ENCODE data around the gene TAX1BP3. TPM values are rescaled to one million over a fixed set of nuclear protein-coding genes. Genes with fewer than 3 reads are reported as not detected.

Gene TAX1BP3
- total RNA-seq, 1 donor from 2014 or later, result 242 TPM

DNA sequence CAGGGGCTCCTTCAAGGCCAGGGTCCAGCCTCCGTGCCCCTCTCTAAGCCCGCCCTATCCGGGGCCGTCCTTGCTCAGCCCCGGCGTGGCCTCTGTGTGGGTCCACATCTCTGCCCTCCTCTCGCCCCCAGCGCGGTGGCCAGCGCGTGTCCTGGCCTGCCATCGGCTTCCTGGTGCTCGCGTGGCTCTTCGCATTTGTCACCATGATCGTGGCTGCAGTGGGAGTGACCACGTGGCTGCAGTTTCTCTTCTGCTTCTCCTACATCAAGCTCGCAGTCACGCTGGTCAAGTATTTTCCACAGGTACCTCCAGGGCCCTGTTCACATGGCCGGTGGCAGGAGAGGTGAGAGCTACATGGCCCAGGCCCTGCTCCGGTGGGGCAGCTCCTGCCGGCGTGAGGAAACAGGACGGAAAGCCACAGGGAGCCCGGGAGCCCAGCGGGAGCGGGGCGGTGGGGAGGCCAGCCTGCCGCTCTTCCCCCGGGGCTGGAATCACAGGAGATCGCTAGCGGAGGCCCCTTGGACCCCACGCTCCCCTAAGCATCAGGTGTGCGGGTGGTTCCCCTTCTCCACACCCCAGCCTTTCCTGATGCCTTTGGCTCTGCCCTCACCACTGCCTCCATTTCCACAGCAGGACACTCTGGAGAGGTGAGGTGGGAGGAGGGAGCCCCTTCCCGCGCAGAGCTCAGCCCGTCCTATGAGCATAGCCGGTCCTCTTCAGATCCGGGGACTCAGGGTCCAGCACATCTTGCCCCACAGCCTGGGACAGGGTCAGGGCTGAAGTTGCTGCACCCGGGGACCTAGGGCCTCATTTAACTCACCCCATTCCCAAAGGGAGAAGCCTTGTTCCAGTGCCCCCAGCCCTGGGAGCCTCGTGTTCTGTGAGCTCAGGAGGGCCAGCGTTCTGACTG lies 10.2 kb downstream of the TAX1BP3 start:
- Mint-ChIP-seq H3K27me3 (ENCODE audit: low read depth) (no peaks in the 10 kb centered on the region), H3K27ac (ENCODE audit: unreplicated experiment) (peak overlapping the region; percentile 79), H3K4me3 (ENCODE audit: unreplicated experiment) (no peak overlapping the region), H3K4me1 (ENCODE audit: low read depth) (peaks cover 25% of the 10 kb centered on the region), H3K36me3 (ENCODE audit: low read depth) (peaks cover 4% of the 10 kb centered on the region), H3K9me3 (ENCODE audit: low read depth) (no peaks in the 10 kb centered on the region)
- DNase-seq (ENCODE audit: low spot score), result peak; percentile 81
- TF ChIP-seq, protein P1, sequence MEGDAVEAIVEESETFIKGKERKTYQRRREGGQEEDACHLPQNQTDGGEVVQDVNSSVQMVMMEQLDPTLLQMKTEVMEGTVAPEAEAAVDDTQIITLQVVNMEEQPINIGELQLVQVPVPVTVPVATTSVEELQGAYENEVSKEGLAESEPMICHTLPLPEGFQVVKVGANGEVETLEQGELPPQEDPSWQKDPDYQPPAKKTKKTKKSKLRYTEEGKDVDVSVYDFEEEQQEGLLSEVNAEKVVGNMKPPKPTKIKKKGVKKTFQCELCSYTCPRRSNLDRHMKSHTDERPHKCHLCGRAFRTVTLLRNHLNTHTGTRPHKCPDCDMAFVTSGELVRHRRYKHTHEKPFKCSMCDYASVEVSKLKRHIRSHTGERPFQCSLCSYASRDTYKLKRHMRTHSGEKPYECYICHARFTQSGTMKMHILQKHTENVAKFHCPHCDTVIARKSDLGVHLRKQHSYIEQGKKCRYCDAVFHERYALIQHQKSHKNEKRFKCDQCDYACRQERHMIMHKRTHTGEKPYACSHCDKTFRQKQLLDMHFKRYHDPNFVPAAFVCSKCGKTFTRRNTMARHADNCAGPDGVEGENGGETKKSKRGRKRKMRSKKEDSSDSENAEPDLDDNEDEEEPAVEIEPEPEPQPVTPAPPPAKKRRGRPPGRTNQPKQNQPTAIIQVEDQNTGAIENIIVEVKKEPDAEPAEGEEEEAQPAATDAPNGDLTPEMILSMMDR (IDR thresholded peaks at IDR 0.05), result no peak

- Mint-ChIP-seq H3K4me1 (ENCODE audit: low read depth) (peaks cover 25% of the 10 kb centered on the region), H3K4me3 (ENCODE audit: unreplicated experiment) (no peak overlapping the region), H3K27ac (ENCODE audit: unreplicated experiment) (no peak overlapping the region), H3K36me3 (ENCODE audit: low read depth) (peaks cover 2% of the 10 kb centered on the region), H3K27me3 (ENCODE audit: low read depth) (no peaks in the 10 kb centered on the region), H3K9me3 (ENCODE audit: low read depth) (no peaks in the 10 kb centered on the region)
- TF ChIP-seq, protein P1 (IDR thresholded peaks at IDR 0.05), result no peak
- DNase-seq (ENCODE audit: low spot score), result no peak
These were observed 10.8 kb downstream of the TAX1BP3 start for GRCh38 chr17:3657588-3657869.

DNA sequence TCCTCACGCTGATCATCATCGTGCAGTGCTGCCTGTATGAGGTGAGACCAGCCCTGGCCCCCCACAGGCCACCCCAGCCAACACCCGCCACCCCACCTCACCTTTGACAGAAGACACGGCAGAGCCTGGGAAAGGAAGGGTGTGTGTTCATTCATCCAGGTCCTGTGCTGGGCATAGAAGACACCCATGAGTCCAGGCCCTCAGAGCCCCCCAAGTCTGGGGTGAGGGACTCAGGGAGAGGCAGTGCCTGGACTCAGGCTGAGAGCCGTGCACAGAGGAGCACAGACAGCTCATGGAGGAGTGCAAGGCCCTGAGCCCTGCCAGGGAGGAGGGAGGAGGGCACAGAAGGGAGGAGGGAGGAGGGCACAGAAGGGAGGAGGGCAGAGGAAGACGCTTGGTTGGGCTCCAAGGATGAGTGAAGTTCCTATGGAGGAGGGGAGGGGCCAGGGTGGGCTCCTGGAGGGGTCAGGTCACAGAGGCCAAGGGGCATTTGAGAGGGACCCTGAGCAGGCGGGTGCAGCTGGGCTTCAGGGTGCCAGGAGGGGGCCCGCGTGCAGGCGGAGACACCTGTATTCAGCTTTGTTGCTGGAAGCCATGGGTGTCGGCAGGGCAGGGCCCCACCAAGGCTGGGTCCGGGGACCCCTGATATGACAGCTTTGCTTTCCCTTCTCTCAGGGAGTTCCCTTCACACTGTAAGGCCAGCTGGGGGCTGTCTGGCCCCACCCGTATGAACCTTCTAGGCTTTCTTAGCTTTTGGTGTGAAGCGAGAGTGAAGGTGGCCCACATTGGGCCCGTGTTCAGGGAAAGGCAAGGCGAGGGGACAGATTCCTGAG lies 11.4 kb downstream of the TAX1BP3 start:
- no peak overlapping the region for H3K27ac Mint-ChIP-seq (ENCODE audit: unreplicated experiment)
- TF ChIP-seq, protein P1 (IDR thresholded peaks at IDR 0.05), result no peak
- H3K9me3 Mint-ChIP-seq (ENCODE audit: low read depth), result no peaks in the 10 kb centered on the region
- no peaks in the 10 kb centered on the region for H3K36me3 Mint-ChIP-seq (ENCODE audit: low read depth)
- DNase-seq (ENCODE audit: low spot score), result peak; percentile 83
- peaks cover 25% of the 10 kb centered on the region for H3K4me1 Mint-ChIP-seq (ENCODE audit: low read depth)
- no peak overlapping the region for H3K4me3 Mint-ChIP-seq (ENCODE audit: unreplicated experiment)
- H3K27me3 Mint-ChIP-seq (ENCODE audit: low read depth), result no peaks in the 10 kb centered on the region

DNA sequence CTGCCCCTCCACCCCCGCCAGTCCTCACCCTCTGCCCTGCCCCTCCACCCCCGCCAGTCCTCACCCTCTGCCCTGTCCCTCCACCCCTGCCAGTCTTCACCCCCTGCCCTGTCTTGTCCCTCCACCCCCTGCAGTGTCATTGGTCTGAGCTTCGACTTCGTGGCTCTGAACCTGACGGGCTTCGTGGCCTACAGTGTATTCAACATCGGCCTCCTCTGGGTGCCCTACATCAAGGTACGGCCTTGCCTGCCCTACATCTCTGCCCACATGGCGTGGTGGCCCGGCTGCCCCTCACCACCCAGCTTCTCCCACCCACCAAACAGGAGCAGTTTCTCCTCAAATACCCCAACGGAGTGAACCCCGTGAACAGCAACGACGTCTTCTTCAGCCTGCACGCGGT lies 12.0 kb downstream of the TAX1BP3 start:
- TF ChIP-seq, protein P1 (IDR thresholded peaks at IDR 0.05), result no peak
- no peaks in the 10 kb centered on the region for H3K36me3 Mint-ChIP-seq (ENCODE audit: low read depth)
- DNase-seq (ENCODE audit: low spot score), result peak; percentile 53
- H3K4me3 Mint-ChIP-seq (ENCODE audit: unreplicated experiment), result no peak overlapping the region
- H3K27ac Mint-ChIP-seq (ENCODE audit: unreplicated experiment), result no peak overlapping the region
- peaks cover 25% of the 10 kb centered on the region for H3K4me1 Mint-ChIP-seq (ENCODE audit: low read depth)
- H3K27me3 Mint-ChIP-seq (ENCODE audit: low read depth), result no peaks in the 10 kb centered on the region
- H3K9me3 Mint-ChIP-seq (ENCODE audit: low read depth), result no peaks in the 10 kb centered on the region

DNA sequence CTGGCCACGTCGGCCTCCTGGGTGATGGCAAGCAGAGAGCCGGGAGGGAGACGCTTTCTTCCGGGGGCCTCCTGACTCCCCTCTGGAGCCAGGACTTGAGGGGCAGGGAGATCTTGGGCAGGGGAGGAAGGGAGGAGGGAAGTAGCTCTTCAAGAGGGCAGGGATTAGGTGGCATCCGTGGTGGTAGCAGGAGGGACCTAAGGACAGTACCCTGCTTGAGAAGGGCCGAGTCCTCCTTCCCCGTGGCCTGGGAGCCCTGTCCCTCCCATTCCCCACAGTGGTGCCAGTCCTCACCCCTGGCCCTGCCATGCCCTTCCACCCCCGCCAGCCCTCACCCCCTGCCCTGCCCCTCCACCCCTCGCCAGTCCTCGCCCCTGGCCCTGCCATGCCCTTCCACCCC lies 12.6 kb downstream of the TAX1BP3 start:
- Mint-ChIP-seq H3K9me3 (ENCODE audit: low read depth) (no peaks in the 10 kb centered on the region), H3K4me1 (ENCODE audit: low read depth) (peaks cover 21% of the 10 kb centered on the region), H3K4me3 (ENCODE audit: unreplicated experiment) (no peak overlapping the region), H3K27me3 (ENCODE audit: low read depth) (no peaks in the 10 kb centered on the region), H3K27ac (ENCODE audit: unreplicated experiment) (no peak overlapping the region), H3K36me3 (ENCODE audit: low read depth) (no peaks in the 10 kb centered on the region)
- TF ChIP-seq, protein P1 (IDR thresholded peaks at IDR 0.05), result no peak
- DNase-seq (ENCODE audit: low spot score), result peak; percentile 65

Data from chondrocyte (in vitro differentiated cells).